Measurements from ENCODE around the gene ANKRD24.

- TF ChIP-seq ZNF274 (IDR thresholded peaks at IDR 0.05; ENCODE audit: low read length) (no peak), ZNF274 (tag by site-specific recombination; IDR thresholded peaks at IDR 0.05; ENCODE audit: borderline replicate concordance) (no peak), ZBTB8A (tag by site-specific recombination; IDR thresholded peaks at IDR 0.05) (no peak), CTCF (tag by site-specific recombination; IDR thresholded peaks at IDR 0.05) (no peak), SCRT2 (tag by site-specific recombination; IDR thresholded peaks at IDR 0.05) (no peak), ZNF324 (tag by site-specific recombination; IDR thresholded peaks at IDR 0.05) (no peak), ZFP41 (tag by site-specific recombination; IDR thresholded peaks at IDR 0.05; ENCODE audit: borderline replicate concordance) (no peak), ZBTB49 (tag by site-specific recombination; IDR thresholded peaks at IDR 0.05; ENCODE audit: low read depth) (no peak), ZNF26 (tag by site-specific recombination; IDR thresholded peaks at IDR 0.05) (no peak), ZNF473 (tag by site-specific recombination; IDR thresholded peaks at IDR 0.05) (no peak), ZNF148 (tag by site-specific recombination; IDR thresholded peaks at IDR 0.05; ENCODE audit: borderline replicate concordance) (no peak), ELK4 (IDR thresholded peaks at IDR 0.05; ENCODE audit: borderline replicate concordance, low read depth, low read length) (no peak), ZNF138 (tag by site-specific recombination; IDR thresholded peaks at IDR 0.05; ENCODE audit: borderline replicate concordance) (no peak)
Observed at GRCh38 chr19:4144666-4145249, 37.7 kb upstream of the ANKRD24 start.
